B cell (primary cell): ENCODE results near the gene PODNL1. TPM values are rescaled to one million over a fixed set of nuclear protein-coding genes. Genes with fewer than 3 reads are reported as not detected.

Experiments
- ATAC-seq: fragments of 200-7000 bp; cut with Tn5 transposase; one replicate; pipeline ENCODE4 v1.10.0; 2021; ENCODE audit warnings: low read depth, mild to moderate bottlenecking, moderate number of reproducible peaks, moderate library complexity
- CTCF ChIA-PET: fragments of 350-600 bp; sonication (Branson Sonifier 250); formaldehyde crosslinking; loops from one replicate; lab custom pipeline; 2021; ENCODE audit warnings: antibody characterized with exemption, inconsistent platforms; lab: Charles Lee
- POLR2A ChIA-PET: fragments of 350-600 bp; sonication (Branson Sonifier 250); formaldehyde crosslinking; loops from one replicate; lab custom pipeline; 2021; ENCODE audit warnings: antibody characterized with exemption; lab: Charles Lee
- DNase-seq: peaks from one replicate; pipeline ENCODE4 v3.0.0; 2013
- H2AFZ ChIP-seq: 2 replicates; pipeline ENCODE4 v1.6.1; 2012; ENCODE audit warnings: mild to moderate bottlenecking, low read depth, low read length; ENCODE audit not compliant: insufficient read depth, poor library complexity, severe bottlenecking
- H3K27ac ChIP-seq, 2 donors: 1 replicate in 1 of 2; 2 replicates in 1 of 2; pipeline ENCODE4 v1.5.1; 2012 to 2013; ENCODE audit warnings: low read length in 2 of 2, mild to moderate bottlenecking in 2 of 2, moderate library complexity in 1 of 2
- H3K27me3 ChIP-seq, 4 experiments: fragments of 200-600 bp in 1 of 4; sonication (generic) in 1 of 4; replicated peaks in 1 of 4; 1 replicate in 2 of 4; 2 replicates in 2 of 4; pipeline versions ENCODE4 v1.6.1 to v1.7.0; 2013 to 2016; ENCODE audit warnings: low read length in 3 of 4, mild to moderate bottlenecking in 2 of 4, mixed read lengths in 1 of 4, moderate library complexity in 1 of 4; ENCODE audit not compliant: insufficient read depth in 4 of 4, control insufficient read depth in 3 of 4; ENCODE audit errors: control extremely low read depth in 1 of 4
- H3K36me3 ChIP-seq, 2 experiments: replicated peaks in 1 of 2; 1 replicate in 1 of 2; 2 replicates in 1 of 2; pipeline versions ENCODE4 v1.6.1 to v1.7.1; 2013; ENCODE audit warnings: low read length in 1 of 2; ENCODE audit not compliant: insufficient read depth in 2 of 2, control insufficient read depth in 1 of 2; ENCODE audit errors: control extremely low read depth in 1 of 2, extremely low read depth in 1 of 2
- H3K4me1 ChIP-seq, 2 donors: fragments of 200-600 bp in 1 of 2; sonication (generic) in 1 of 2; 1 replicate in 1 of 2; 2 replicates in 1 of 2; pipeline versions ENCODE4 v1.5.1 to v1.6.1; 2013 to 2017; ENCODE audit warnings: low read length in 2 of 2; ENCODE audit not compliant: control insufficient read depth in 2 of 2, insufficient read depth in 2 of 2
- H3K4me2 ChIP-seq: replicated peaks from 2 replicates; pipeline ENCODE3; 2012; ENCODE audit warnings: mild to moderate bottlenecking, low read depth, low read length; ENCODE audit not compliant: poor library complexity, severe bottlenecking
- H3K4me3 ChIP-seq, 5 experiments: fragments of 200-600 bp in 1 of 5; sonication (generic) in 1 of 5; 1 replicate in 3 of 5; 2 replicates in 2 of 5; pipeline versions ENCODE4 v1.5.1 to v1.7.0; 2011 to 2016; ENCODE audit warnings: low read length in 4 of 5, mild to moderate bottlenecking in 4 of 5, low read depth in 2 of 5, control low read depth in 1 of 5, moderate library complexity in 1 of 5; ENCODE audit not compliant: insufficient read depth in 1 of 5; ENCODE audit errors: control extremely low read depth in 1 of 5, extremely low read depth in 1 of 5
- H3K79me2 ChIP-seq: fragments of 200-600 bp; sonication (generic); one replicate; pipeline ENCODE4 v1.6.0; 2016; ENCODE audit warnings: low read length; ENCODE audit not compliant: control insufficient read depth, insufficient read depth
- H3K9ac ChIP-seq: fragments of 200-600 bp; sonication (generic); 2 replicates; pipeline ENCODE4 v1.6.1; 2017; ENCODE audit warnings: mild to moderate bottlenecking, low read length, moderate library complexity
- H3K9me3 ChIP-seq, 3 donors: one replicate each; pipeline versions ENCODE4 v1.6.1 to v1.7.1; 2013; ENCODE audit warnings: low read length in 2 of 3; ENCODE audit not compliant: control insufficient read depth in 2 of 3, insufficient read depth in 1 of 3; ENCODE audit errors: control extremely low read depth in 1 of 3
- H4K20me1 ChIP-seq: 2 replicates; pipeline ENCODE4 v1.6.0; 2012; ENCODE audit warnings: mild to moderate bottlenecking, low read length; ENCODE audit not compliant: insufficient read depth, control insufficient read depth, poor library complexity, severe bottlenecking
- H3K27ac Mint-ChIP-seq: one replicate; pipeline ENCODE4 v1.8.0; 2021; ENCODE audit warnings: mixed read lengths
- H3K27me3 Mint-ChIP-seq: one replicate; pipeline ENCODE4 v1.8.0; 2021; ENCODE audit warnings: mixed read lengths
- H3K4me1 Mint-ChIP-seq: one replicate; pipeline ENCODE4 v1.8.0; 2021; ENCODE audit warnings: mixed read lengths
- H3K4me3 Mint-ChIP-seq: one replicate; pipeline ENCODE4 v1.8.0; 2021; ENCODE audit warnings: mixed read lengths
- H3K9me3 Mint-ChIP-seq: one replicate; pipeline ENCODE4 v1.8.0; 2022; ENCODE audit warnings: mixed read lengths; ENCODE audit not compliant: insufficient read depth
- EZH2 ChIP-seq: IDR thresholded peaks from 2 replicates; pipeline ENCODE4 v1.6.1; 2012; ENCODE audit warnings: borderline replicate concordance, low read depth, mild to moderate bottlenecking, moderate library complexity, low read length; ENCODE audit not compliant: insufficient read depth, poor library complexity, severe bottlenecking
- WGBS: methylation state at CpG from one replicate; pipeline ENCODE4 v1.1.5; 2013; ENCODE audit warnings: missing lambda C conversion rate; ENCODE audit not compliant: insufficient coverage; 5-methylcytosine and 5-hydroxymethylcytosine counted together
- intact Hi-C: fragments of 100-400 bp; cut with micrococcal nuclease; formaldehyde crosslinking; loops from one replicate; pipeline ENCODE4 v1.10.0; 2022
- polyA plus RNA-seq: library from polyadenylated mRNA; depleted of rRNA; stranded (reverse); fragments of >200 nt; gene quantifications from 2 replicates; pipeline ENCODE4 v1.2.3, GENCODE V29; 2012
- total RNA-seq, 2 donors: library from RNA; stranded (reverse); fragments of 120-200 nt in 1 of 2; gene quantifications; 1 replicate in 1 of 2; 2 replicates in 1 of 2; pipeline versions ENCODE4 v1.2.3 to v1.2.4, GENCODE V29; 2013 to 2022
- TF ChIP-seq, protein P1 (sequence below): fragments of 200-600 bp; IDR thresholded peaks from one replicate; pipeline ENCODE4 v1.8.0; 2022; ENCODE audit warnings: antibody characterized with exemption, mild to moderate bottlenecking

Gene PODNL1
- total and polyA plus RNA-seq, 2 donors (not counting 1 experiment from before 2014, with no cell fraction given): not detected

DNA sequence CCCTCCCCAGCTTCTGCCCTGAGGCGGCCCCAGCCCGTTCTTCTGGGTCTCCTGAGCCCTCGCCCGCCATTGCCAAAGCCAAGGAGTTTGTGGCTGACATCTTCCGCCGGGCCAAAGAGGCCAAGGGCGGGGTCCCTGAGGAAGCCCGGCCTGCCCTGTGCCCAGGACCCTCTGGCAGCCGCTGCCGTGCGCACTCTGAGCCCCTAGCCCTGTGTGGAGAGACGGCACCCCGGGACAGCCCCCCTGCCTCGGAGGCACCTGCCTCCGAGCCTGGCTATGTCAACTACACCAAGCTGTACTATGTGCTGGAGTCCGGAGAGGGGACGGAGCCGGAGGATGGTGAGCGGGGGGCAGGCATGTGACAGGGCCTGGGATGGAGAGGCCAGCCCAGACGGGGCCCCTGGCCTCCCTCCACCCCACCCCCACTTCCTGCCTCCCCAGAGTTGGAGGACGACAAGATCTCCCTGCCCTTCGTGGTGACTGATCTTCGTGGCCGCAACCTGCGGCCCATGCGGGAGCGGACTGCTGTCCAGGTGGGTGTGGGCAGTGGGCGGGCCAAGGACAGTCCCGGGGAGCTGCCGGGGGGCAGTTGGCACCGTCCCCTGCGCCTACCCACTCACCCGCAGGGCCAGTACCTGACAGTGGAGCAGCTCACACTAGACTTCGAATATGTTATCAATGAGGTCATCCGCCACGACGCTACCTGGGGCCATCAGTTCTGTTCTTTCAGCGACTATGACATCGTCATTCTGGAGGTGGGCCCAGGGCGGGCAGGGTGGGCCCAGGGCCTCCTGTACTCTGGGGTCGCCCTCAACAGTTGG, 21.1 kb upstream of the PODNL1 start:
- Histone ChIP-seq H3K27ac (no peak overlapping the region), H3K27me3 (no peaks in the 10 kb centered on the region), H3K4me3 (no peak overlapping the region), H4K20me1 (peaks cover 36% of the 10 kb centered on the region), H2AFZ (no peak overlapping the region), H3K79me2 (peaks cover 5% of the 10 kb centered on the region), H3K9ac (no peak overlapping the region), H3K36me3 (peaks cover 0 to 63% of the 10 kb centered on the region in 2 experiments), H3K4me2 (no peak overlapping the region), H3K9me3 (peaks cover 0 to 3% (median 0%) of the 10 kb centered on the region in 3 donors), H3K4me1 (no peaks in the 10 kb centered on the region)
- H3K4me3 Mint-ChIP-seq: no peak overlapping the region
- DNase-seq: peak; percentile 19
- H3K9me3 Mint-ChIP-seq: no peaks in the 10 kb centered on the region
- H3K27me3 Mint-ChIP-seq: no peaks in the 10 kb centered on the region
- no peak for ATAC-seq
- TF ChIP-seq EZH2: no peak
- TF ChIP-seq, protein P1, sequence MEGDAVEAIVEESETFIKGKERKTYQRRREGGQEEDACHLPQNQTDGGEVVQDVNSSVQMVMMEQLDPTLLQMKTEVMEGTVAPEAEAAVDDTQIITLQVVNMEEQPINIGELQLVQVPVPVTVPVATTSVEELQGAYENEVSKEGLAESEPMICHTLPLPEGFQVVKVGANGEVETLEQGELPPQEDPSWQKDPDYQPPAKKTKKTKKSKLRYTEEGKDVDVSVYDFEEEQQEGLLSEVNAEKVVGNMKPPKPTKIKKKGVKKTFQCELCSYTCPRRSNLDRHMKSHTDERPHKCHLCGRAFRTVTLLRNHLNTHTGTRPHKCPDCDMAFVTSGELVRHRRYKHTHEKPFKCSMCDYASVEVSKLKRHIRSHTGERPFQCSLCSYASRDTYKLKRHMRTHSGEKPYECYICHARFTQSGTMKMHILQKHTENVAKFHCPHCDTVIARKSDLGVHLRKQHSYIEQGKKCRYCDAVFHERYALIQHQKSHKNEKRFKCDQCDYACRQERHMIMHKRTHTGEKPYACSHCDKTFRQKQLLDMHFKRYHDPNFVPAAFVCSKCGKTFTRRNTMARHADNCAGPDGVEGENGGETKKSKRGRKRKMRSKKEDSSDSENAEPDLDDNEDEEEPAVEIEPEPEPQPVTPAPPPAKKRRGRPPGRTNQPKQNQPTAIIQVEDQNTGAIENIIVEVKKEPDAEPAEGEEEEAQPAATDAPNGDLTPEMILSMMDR: no peak
- 94% methylated on average over 37 of the region's 41 CpGs for WGBS
- ChIA-PET POLR2A (interaction anchor here (0.7 kb wide), 1 partner anchor 72 kb away, joined by 4 read pairs; no protein-coding TSS in a partner anchor), CTCF (interaction anchor here (0.9 to 2.6 kb wide), 6 partner anchors 26 to 89 kb away, joined by 3 to 16 read pairs (median 5); partner anchors contain the start of gene IL27RA)
- peaks cover 3% of the 10 kb centered on the region for H3K4me1 Mint-ChIP-seq
- intact Hi-C loops: no loop called here
- no peak overlapping the region for H3K27ac Mint-ChIP-seq

DNA sequence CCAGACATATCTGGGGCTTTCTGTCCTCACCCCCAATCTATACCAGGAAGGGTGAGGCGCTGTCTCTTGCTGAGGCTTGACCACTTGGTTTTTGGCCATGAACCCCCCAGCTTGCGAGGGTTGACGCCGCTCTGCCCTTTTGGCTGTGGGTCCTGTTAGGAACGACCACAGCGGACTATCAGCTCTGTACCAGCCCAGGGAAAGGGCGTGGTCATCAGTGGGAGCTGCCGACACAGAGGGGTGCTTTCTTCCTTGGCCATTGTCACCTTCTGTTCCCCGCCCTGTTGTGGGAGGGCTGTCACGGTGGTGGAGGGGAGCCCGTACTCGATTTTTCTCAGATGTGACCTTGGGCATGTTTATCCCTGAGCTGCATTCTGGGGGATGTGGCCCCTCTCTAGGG, 19.8 kb upstream of the PODNL1 start:
- Histone ChIP-seq H3K27ac (no peak overlapping the region), H3K79me2 (peaks cover 18% of the 10 kb centered on the region), H4K20me1 (peaks cover 49% of the 10 kb centered on the region), H3K36me3 (peaks cover 0 to 63% of the 10 kb centered on the region in 2 experiments), H3K4me3 (no peak overlapping the region), H2AFZ (no peak overlapping the region), H3K9me3 (no peaks in the 10 kb centered on the region), H3K4me2 (no peak overlapping the region), H3K9ac (no peak overlapping the region), H3K4me1 (peaks cover 10% of the 10 kb centered on the region in 2 donors), H3K27me3 (no peaks in the 10 kb centered on the region)
- Mint-ChIP-seq H3K4me3 (no peak overlapping the region), H3K4me1 (peaks cover 11% of the 10 kb centered on the region), H3K27ac (no peak overlapping the region), H3K9me3 (no peaks in the 10 kb centered on the region), H3K27me3 (no peaks in the 10 kb centered on the region)
- ATAC-seq (no peak), DNase-seq (no peak)
- ChIA-PET CTCF (interaction anchor here (0.5 to 1.9 kb wide), 2 partner anchors 73 to 333 kb away, joined by 3 to 5 read pairs; partner anchors contain the start of gene IL27RA), POLR2A (no interaction called here)
- TF ChIP-seq, protein P1: no peak
- TF ChIP-seq EZH2: no peak
- intact Hi-C loops: no loop called here
- WGBS: 94% methylated on average over 12 of the region's 12 CpGs
